HEK293T (cell line): ENCODE measurements around the gene SENP3.

Source experiments
- CTCF ChIA-PET: fragments of 350-600 bp; formaldehyde crosslinking; extraction: SDS; loops from one replicate; lab custom pipeline; 2021; ENCODE audit warnings: antibody characterized with exemption, inconsistent platforms; lab: Yijun Ruan, JAX
- POLR2A ChIA-PET: fragments of 350-600 bp; formaldehyde crosslinking; extraction: SDS; loops from one replicate; lab custom pipeline; 2020; ENCODE audit warnings: antibody characterized with exemption, inconsistent platforms; lab: Yijun Ruan, JAX
- DNase-seq: peaks from one replicate; pipeline ENCODE4 v3.0.0; 2012; ENCODE audit warnings: mixed read lengths; ENCODE audit errors: extremely low spot score
- ARNT ChIP-seq: fragments of 450-650 bp; IDR thresholded peaks from 2 replicates; pipeline ENCODE4 v1.6.1; 2017; ENCODE audit warnings: mild to moderate bottlenecking
- BHLHE40 ChIP-seq: fragments of 450-650 bp; IDR thresholded peaks from 2 replicates; pipeline ENCODE4 v1.6.1; 2016; ENCODE audit warnings: mild to moderate bottlenecking, moderate library complexity, borderline replicate concordance
- CTBP1 ChIP-seq: fragments of 450-650 bp; IDR thresholded peaks from 2 replicates; pipeline ENCODE4 v1.6.1; 2016; ENCODE audit warnings: borderline replicate concordance
- ELF4 ChIP-seq: fragments of 450-650 bp; IDR thresholded peaks from 2 replicates; pipeline ENCODE4 v1.6.1; 2017; ENCODE audit warnings: antibody characterized with exemption
- FOXA1 ChIP-seq: fragments of 450-650 bp; IDR thresholded peaks from 2 replicates; pipeline ENCODE4 v1.6.1; 2016; ENCODE audit warnings: mild to moderate bottlenecking
- FOXK2 ChIP-seq: fragments of 450-650 bp; IDR thresholded peaks from 2 replicates; pipeline ENCODE4 v1.6.1; 2016; ENCODE audit warnings: mild to moderate bottlenecking
- FOXM1 ChIP-seq: fragments of 450-650 bp; IDR thresholded peaks from 2 replicates; pipeline ENCODE4 v1.6.1; 2017; ENCODE audit warnings: mild to moderate bottlenecking, borderline replicate concordance
- HDGF ChIP-seq: fragments of 450-650 bp; IDR thresholded peaks from 2 replicates; pipeline ENCODE4 v1.6.1; 2017; ENCODE audit warnings: antibody characterized with exemption, borderline replicate concordance
- L3MBTL2 ChIP-seq: fragments of 450-650 bp; conservative IDR thresholded peaks from 2 replicates; pipeline ENCODE4 v1.6.1; 2016; ENCODE audit warnings: mild to moderate bottlenecking
- LEF1 ChIP-seq: fragments of 450-650 bp; IDR thresholded peaks from 2 replicates; pipeline ENCODE4 v1.6.1; 2017; ENCODE audit warnings: mild to moderate bottlenecking, borderline replicate concordance
- NFRKB ChIP-seq: fragments of 450-650 bp; IDR thresholded peaks from 2 replicates; pipeline ENCODE4 v1.6.1; 2016; ENCODE audit warnings: mild to moderate bottlenecking, moderate library complexity
- PKNOX1 ChIP-seq: fragments of 450-650 bp; IDR thresholded peaks from 2 replicates; pipeline ENCODE4 v1.6.1; 2016
- SP1 ChIP-seq: fragments of 450-650 bp; IDR thresholded peaks from 2 replicates; pipeline ENCODE4 v1.6.1; 2017
- SUZ12 ChIP-seq: fragments of 450-650 bp; IDR thresholded peaks from 2 replicates; pipeline ENCODE4 v1.6.1; 2016; ENCODE audit warnings: mild to moderate bottlenecking
- TARDBP ChIP-seq: fragments of 450-650 bp; IDR thresholded peaks from 2 replicates; pipeline ENCODE4 v1.6.1; 2016
- ZNF384 ChIP-seq: fragments of 450-650 bp; IDR thresholded peaks from 2 replicates; pipeline ENCODE4 v1.6.1; 2016

Gene SENP3

GRCh38 chr17:7528842-7529241, 32.9 kb upstream of the SENP3 start:
- no peak for TF ChIP-seq TARDBP
- no peak for TF ChIP-seq CTBP1
- no peak for TF ChIP-seq FOXK2
- TF ChIP-seq ZNF384: no peak
- TF ChIP-seq LEF1: no peak
- no peak for TF ChIP-seq FOXM1
- no peak for TF ChIP-seq ELF4
- no peak for TF ChIP-seq NFRKB
- TF ChIP-seq FOXA1: no peak
- no peak for TF ChIP-seq PKNOX1
- TF ChIP-seq SP1: no peak
- no peak for TF ChIP-seq L3MBTL2
- TF ChIP-seq BHLHE40: no peak
- no peak for DNase-seq
- ChIA-PET CTCF (no interaction called here), POLR2A (no interaction called here)

- CTCF ChIA-PET: no interaction called here
- DNase-seq: no peak
- TF ChIP-seq FOXA1: no peak
- no peak for TF ChIP-seq ARNT
- TF ChIP-seq SUZ12: no peak
- no peak for TF ChIP-seq BHLHE40
- TF ChIP-seq LEF1: no peak
- no peak for TF ChIP-seq NFRKB
- no peak for TF ChIP-seq FOXK2
- POLR2A ChIA-PET: no interaction called here
Observed at GRCh38 chr17:7530023-7530900, 31.5 kb upstream of the SENP3 start.

- DNase-seq: no peak
- POLR2A ChIA-PET: no interaction called here
- CTCF ChIA-PET: no interaction called here
- TF ChIP-seq CTBP1 (no peak), FOXM1 (no peak), SP1 (no peak), L3MBTL2 (no peak), TARDBP (no peak), FOXA1 (no peak), ARNT (no peak), FOXK2 (no peak), BHLHE40 (no peak), SUZ12 (no peak), PKNOX1 (no peak), NFRKB (no peak), ZNF384 (no peak), HDGF (no peak), ELF4 (no peak)
Observed at GRCh38 chr17:7538050-7538449, 23.7 kb upstream of the SENP3 start.

GRCh38 chr17:7538891-7539545, 22.7 kb upstream of the SENP3 start:
- CTCF ChIA-PET: no interaction called here
- TF ChIP-seq ARNT (no peak), LEF1 (no peak), L3MBTL2 (no peak), SP1 (no peak), HDGF (no peak), PKNOX1 (no peak), TARDBP (no peak), ZNF384 (no peak), SUZ12 (no peak), CTBP1 (no peak), FOXM1 (no peak)
- DNase-seq: no peak
- POLR2A ChIA-PET: no interaction called here

- no peak for DNase-seq
- no peak for TF ChIP-seq TARDBP
- no peak for TF ChIP-seq ELF4
- no peak for TF ChIP-seq FOXM1
- no peak for TF ChIP-seq ARNT
- no peak for TF ChIP-seq HDGF
- no peak for TF ChIP-seq FOXA1
- no peak for TF ChIP-seq CTBP1
- TF ChIP-seq SP1: no peak
- no peak for TF ChIP-seq PKNOX1
- TF ChIP-seq FOXK2: no peak
- no peak for TF ChIP-seq SUZ12
- no peak for TF ChIP-seq ZNF384
- no peak for TF ChIP-seq LEF1
- TF ChIP-seq BHLHE40: no peak
- no peak for TF ChIP-seq NFRKB
- TF ChIP-seq L3MBTL2: no peak
- ChIA-PET POLR2A (no interaction called here), CTCF (no interaction called here)
Observed at GRCh38 chr17:7541074-7541621, 20.6 kb upstream of the SENP3 start.
